K562 (cell line): ENCODE results near the gene SIGLEC14. TPM values are rescaled to one million over a fixed set of nuclear protein-coding genes. Genes with fewer than 3 reads are reported as not detected.

Experiments
- ATAC-seq: fragments of 200-7000 bp; cut with Tn5 transposase; 3 replicates; pipeline ENCODE4 v1.9.1; 2020; ENCODE audit warnings: moderate library complexity
- BruUV-seq: library from RNA; stranded (reverse); fragments of 400-500 nt; replicated peaks from 2 replicates; lab custom pipeline; 2021; lab: Mats Ljungman, UMichigan
- CTCF ChIA-PET: fragments of 300-600 bp; formaldehyde crosslinking; extraction: SDS; loops from one replicate; lab custom pipeline; 2021; ENCODE audit warnings: low intra/inter-chr PET ratio; lab: Yijun Ruan, JAX
- POLR2A ChIA-PET: fragments of 300-600, 350-650 bp; sonication (Branson Sonifier 250); formaldehyde crosslinking; extraction: SDS; loops from one replicate; lab custom pipeline; 2021; ENCODE audit warnings: antibody characterized with exemption, inconsistent platforms; lab: Yijun Ruan, JAX
- DNase-seq, 4 experiments: peaks; one replicate each; pipeline versions ENCODE4 v3.0.0 to v3.0.0-alpha.2; 2011 to 2018; ENCODE audit warnings: low spot score in 3 of 4, mixed read lengths in 3 of 4; ENCODE audit errors: extremely low read depth in 1 of 4
- FAIRE-seq: peaks from 2 replicates; lab custom pipeline; 2011; peaks lifted over from hg19 to GRCh38; lab: Jason Lieb, UNC
- H2AFZ ChIP-seq: 2 replicates; pipeline ENCODE4 v1.6.0; 2011; ENCODE audit warnings: low read depth, low read length, control low read depth, inconsistent platforms
- H3K27ac ChIP-seq: fragments of 200-600 bp; 3 replicates; pipeline ENCODE4 v1.8.0; 2011; ENCODE audit warnings: low read depth, mild to moderate bottlenecking, control low read depth, inconsistent platforms, low read length, moderate library complexity, mixed read lengths; ENCODE audit errors: extremely low read depth
- H3K27me3 ChIP-seq, 2 experiments: fragments of 300-600 bp in 1 of 2; 2 replicates in 1 of 2; 3 replicates in 1 of 2; pipeline versions ENCODE4 v1.6.0 to v1.8.0; 2011; ENCODE audit warnings: inconsistent platforms in 2 of 2, low read length in 2 of 2, mild to moderate bottlenecking in 1 of 2, mixed read lengths in 1 of 2, moderate library complexity in 1 of 2; ENCODE audit not compliant: control insufficient read depth in 2 of 2, insufficient read depth in 2 of 2
- H3K36me3 ChIP-seq: fragments of 300-600 bp; 3 replicates; pipeline ENCODE4 v1.8.0; 2011; ENCODE audit warnings: mild to moderate bottlenecking, low read length, inconsistent platforms; ENCODE audit not compliant: control insufficient read depth, insufficient read depth
- H3K4me1 ChIP-seq, 2 experiments: fragments of 200-600 bp in 1 of 2; replicated peaks in 1 of 2; 2 replicates in 1 of 2; 3 replicates in 1 of 2; pipeline versions ENCODE4 v1.5.1 to v1.8.0; 2011; ENCODE audit warnings: inconsistent platforms in 2 of 2, low read length in 2 of 2, mild to moderate bottlenecking in 1 of 2, mixed read lengths in 1 of 2, moderate library complexity in 1 of 2; ENCODE audit not compliant: control insufficient read depth in 2 of 2, insufficient read depth in 2 of 2
- H3K4me2 ChIP-seq: 2 replicates; pipeline ENCODE4 v1.6.1; 2011; ENCODE audit warnings: low read length, control low read depth, inconsistent platforms, mixed read lengths; ENCODE audit not compliant: insufficient read depth
- H3K4me3 ChIP-seq: fragments of 200-600 bp; sonication (generic), shearing (Covaris generic); 2 replicates; pipeline ENCODE4 v1.5.1; 2016; ENCODE audit warnings: control low read depth, inconsistent platforms
- H3K79me2 ChIP-seq: fragments of 200-600 bp; 3 replicates; pipeline ENCODE4 v1.8.0; 2011; ENCODE audit warnings: low read length, inconsistent platforms; ENCODE audit not compliant: control insufficient read depth, insufficient read depth
- H3K9ac ChIP-seq, 2 experiments: 2 replicates each; pipeline versions ENCODE4 v1.6.0 to v1.6.1; 2011; ENCODE audit warnings: low read depth in 2 of 2, low read length in 2 of 2, control low read depth in 1 of 2, inconsistent platforms in 1 of 2, mild to moderate bottlenecking in 1 of 2, mixed read lengths in 1 of 2; ENCODE audit not compliant: insufficient read depth in 1 of 2
- H3K9me1 ChIP-seq: one replicate; pipeline ENCODE4 v1.6.0; 2011; ENCODE audit warnings: inconsistent platforms, mild to moderate bottlenecking, low read length, moderate library complexity; ENCODE audit not compliant: control insufficient read depth, insufficient read depth
- H3K9me3 ChIP-seq: replicated peaks from 2 replicates; pipeline ENCODE4 v1.5.1; 2011; ENCODE audit warnings: low read depth, low read length, inconsistent platforms; ENCODE audit not compliant: control insufficient read depth, insufficient read depth
- H4K20me1 ChIP-seq: replicated peaks from 2 replicates; pipeline ENCODE4 v1.6.1; 2011; ENCODE audit warnings: low read length, inconsistent platforms, mixed read lengths; ENCODE audit not compliant: control insufficient read depth, insufficient read depth
- BCOR ChIP-seq: fragments of 450-650 bp; IDR thresholded peaks from 2 replicates; pipeline ENCODE4 v1.6.1; 2016
- CREM ChIP-seq: IDR thresholded peaks from 2 replicates; pipeline ENCODE4 v1.6.1; 2014; ENCODE audit warnings: antibody characterized with exemption, low read depth
- E2F8 ChIP-seq: fragments of 450-650 bp; IDR thresholded peaks from 2 replicates; pipeline ENCODE4 v1.7.1; 2018; ENCODE audit warnings: mild to moderate bottlenecking, low read depth; ENCODE audit not compliant: partially characterized antibody
- GABPA ChIP-seq: fragments of 200-800 bp; sonication (Bioruptor generic); conservative IDR thresholded peaks from 2 replicates; pipeline ENCODE4 v1.6.1; 2016; ENCODE audit warnings: low read depth, missing genetic modification characterization, missing compliant biosample characterization
- ILK ChIP-seq: fragments of 450-650 bp; IDR thresholded peaks from 2 replicates; pipeline ENCODE4 v1.6.1; 2016; ENCODE audit warnings: missing genetic modification characterization, low read depth, mild to moderate bottlenecking, missing compliant biosample characterization, moderate library complexity, borderline replicate concordance
- PML ChIP-seq: IDR thresholded peaks from 2 replicates; pipeline ENCODE4 v1.6.1; 2012; ENCODE audit warnings: low read length, inconsistent platforms
- SMC3 ChIP-seq: conservative IDR thresholded peaks from 2 replicates; pipeline ENCODE4 v1.6.1; 2011; ENCODE audit warnings: low read depth, low read length, improper control_type of control experiment; ENCODE audit not compliant: insufficient read depth
- ZC3H4 ChIP-seq: sonication (generic); formaldehyde crosslinking; IDR thresholded peaks from 2 replicates; pipeline ENCODE4 v1.9.0; 2021; ENCODE audit warnings: missing genetic modification reagents, borderline replicate concordance
- ZFP36 ChIP-seq: fragments of 150-350 bp; IDR thresholded peaks from 2 replicates; pipeline ENCODE4 v1.6.1; 2018; ENCODE audit warnings: low read length, low read depth; ENCODE audit not compliant: partially characterized antibody
- ZNF12 ChIP-seq: sonication (generic); formaldehyde crosslinking; IDR thresholded peaks from 2 replicates; pipeline ENCODE4 v1.4.0; 2020; ENCODE audit warnings: mild to moderate bottlenecking, missing genetic modification reagents
- ZNF121 ChIP-seq: sonication (generic); formaldehyde crosslinking; conservative IDR thresholded peaks from 2 replicates; pipeline ENCODE4 v1.8.0; 2022; ENCODE audit warnings: missing genetic modification reagents
- WGBS: fragments of 100-300 bp; shearing (Covaris generic); methylation state at CpG from one replicate; pipeline ENCODE4 v1.1.6; 2016; ENCODE audit warnings: low coverage, mixed read lengths; ENCODE audit not compliant: insufficient coverage; ENCODE audit errors: missing lambda C conversion rate; 5-methylcytosine and 5-hydroxymethylcytosine counted together
- in situ Hi-C: fragments of 300-500 bp; cut with MboI; formaldehyde crosslinking; loops from 4 replicates; pipeline ENCODE4 v1.15.0; 2018; ENCODE audit warnings: inconsistent platforms, mixed read lengths
- intact Hi-C: fragments of 100-400 bp; cut with micrococcal nuclease; formaldehyde crosslinking; loops from 2 replicates; pipeline ENCODE4 v1.14.2; 2022
- polyA plus RNA-seq, 8 experiments: library from polyadenylated mRNA; depleted of rRNA in 4 of 8; stranded (reverse) in 5 of 8; unstranded in 3 of 8; fragments of >200 nt; fragmentation: Nextera tagmentation in 2 of 8; fragmentation: Illumina TruSeq in 1 of 8; extraction: Ambion mirVana in 2 of 8; extraction: Trizol in 1 of 8; gene quantifications; 2 replicates each; pipeline versions ENCODE4 v1.2.1 to v1.2.3, GENCODE V29; 2011 to 2014; ENCODE audit warnings: inconsistent platforms in 1 of 8, missing spikeins in 1 of 8
- total RNA-seq, 7 experiments: library from RNA; depleted of rRNA in 6 of 7; stranded (reverse); fragments of >200 nt in 6 of 7; fragmentation: Illumina TruSeq in 2 of 7; extraction: Trizol in 2 of 7; gene quantifications; 2 replicates each; pipeline versions ENCODE4 v1.2.1 to v1.2.3, GENCODE V29; 2011 to 2021; ENCODE audit warnings: low replicate concordance in 1 of 7
- TF ChIP-seq, protein P1 (sequence below): fragments of 250-450 bp; sonication (Bioruptor Pico); IDR thresholded peaks from 2 replicates; pipeline ENCODE4 v1.8.0; 2022; ENCODE audit warnings: moderate library complexity, mild to moderate bottlenecking, inconsistent platforms
- TF ChIP-seq, protein P2 (sequence below): fragments of 450-650 bp; IDR thresholded peaks from 2 replicates; pipeline ENCODE4 v1.6.1; 2017; ENCODE audit warnings: antibody characterized with exemption
- TF ChIP-seq, protein P3 (sequence below): IDR thresholded peaks from 2 replicates; pipeline ENCODE4 v1.6.1; 2016; ENCODE audit warnings: missing genetic modification characterization, missing compliant biosample characterization

The SIGLEC14 gene
- total and polyA plus RNA-seq, 9 of the 15 experiments (the other 6 are each of a cell fraction or from before 2014, with no cell fraction given): not detected

- intact Hi-C loops: no loop called here
- POLR2A ChIA-PET: no interaction called here
- in situ Hi-C loops: no loop called here
- TF ChIP-seq ZNF12 (CRISPR knock-in tag) (no peak), SMC3 (no peak), ILK (tag) (no peak), E2F8 (no peak), CREM (no peak), ZNF121 (CRISPR knock-in tag) (no peak), GABPA (no peak), BCOR (peak; percentile 58), ZFP36 (peak; percentile 87), ZC3H4 (peak; percentile 74; the same call in 1 of the 2 replicates), PML (no peak)
- TF ChIP-seq, protein P1, sequence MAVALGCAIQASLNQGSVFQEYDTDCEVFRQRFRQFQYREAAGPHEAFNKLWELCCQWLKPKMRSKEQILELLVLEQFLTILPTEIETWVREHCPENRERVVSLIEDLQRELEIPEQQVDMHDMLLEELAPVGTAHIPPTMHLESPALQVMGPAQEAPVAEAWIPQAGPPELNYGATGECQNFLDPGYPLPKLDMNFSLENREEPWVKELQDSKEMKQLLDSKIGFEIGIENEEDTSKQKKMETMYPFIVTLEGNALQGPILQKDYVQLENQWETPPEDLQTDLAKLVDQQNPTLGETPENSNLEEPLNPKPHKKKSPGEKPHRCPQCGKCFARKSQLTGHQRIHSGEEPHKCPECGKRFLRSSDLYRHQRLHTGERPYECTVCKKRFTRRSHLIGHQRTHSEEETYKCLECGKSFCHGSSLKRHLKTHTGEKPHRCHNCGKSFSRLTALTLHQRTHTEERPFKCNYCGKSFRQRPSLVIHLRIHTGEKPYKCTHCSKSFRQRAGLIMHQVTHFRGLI (CRISPR knock-in tag): no peak
- TF ChIP-seq, protein P2, sequence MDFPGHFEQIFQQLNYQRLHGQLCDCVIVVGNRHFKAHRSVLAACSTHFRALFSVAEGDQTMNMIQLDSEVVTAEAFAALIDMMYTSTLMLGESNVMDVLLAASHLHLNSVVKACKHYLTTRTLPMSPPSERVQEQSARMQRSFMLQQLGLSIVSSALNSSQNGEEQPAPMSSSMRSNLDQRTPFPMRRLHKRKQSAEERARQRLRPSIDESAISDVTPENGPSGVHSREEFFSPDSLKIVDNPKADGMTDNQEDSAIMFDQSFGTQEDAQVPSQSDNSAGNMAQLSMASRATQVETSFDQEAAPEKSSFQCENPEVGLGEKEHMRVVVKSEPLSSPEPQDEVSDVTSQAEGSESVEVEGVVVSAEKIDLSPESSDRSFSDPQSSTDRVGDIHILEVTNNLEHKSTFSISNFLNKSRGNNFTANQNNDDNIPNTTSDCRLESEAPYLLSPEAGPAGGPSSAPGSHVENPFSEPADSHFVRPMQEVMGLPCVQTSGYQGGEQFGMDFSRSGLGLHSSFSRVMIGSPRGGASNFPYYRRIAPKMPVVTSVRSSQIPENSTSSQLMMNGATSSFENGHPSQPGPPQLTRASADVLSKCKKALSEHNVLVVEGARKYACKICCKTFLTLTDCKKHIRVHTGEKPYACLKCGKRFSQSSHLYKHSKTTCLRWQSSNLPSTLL: no peak
- TF ChIP-seq, protein P3, sequence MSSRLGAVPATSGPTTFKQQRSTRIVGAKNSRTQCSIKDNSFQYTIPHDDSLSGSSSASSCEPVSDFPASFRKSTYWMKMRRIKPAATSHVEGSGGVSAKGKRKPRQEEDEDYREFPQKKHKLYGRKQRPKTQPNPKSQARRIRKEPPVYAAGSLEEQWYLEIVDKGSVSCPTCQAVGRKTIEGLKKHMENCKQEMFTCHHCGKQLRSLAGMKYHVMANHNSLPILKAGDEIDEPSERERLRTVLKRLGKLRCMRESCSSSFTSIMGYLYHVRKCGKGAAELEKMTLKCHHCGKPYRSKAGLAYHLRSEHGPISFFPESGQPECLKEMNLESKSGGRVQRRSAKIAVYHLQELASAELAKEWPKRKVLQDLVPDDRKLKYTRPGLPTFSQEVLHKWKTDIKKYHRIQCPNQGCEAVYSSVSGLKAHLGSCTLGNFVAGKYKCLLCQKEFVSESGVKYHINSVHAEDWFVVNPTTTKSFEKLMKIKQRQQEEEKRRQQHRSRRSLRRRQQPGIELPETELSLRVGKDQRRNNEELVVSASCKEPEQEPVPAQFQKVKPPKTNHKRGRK (tag): no peak
Measured at GRCh38 chr19:51598159-51598915, 48.3 kb downstream of the SIGLEC14 start.

More at GRCh38 chr19:51598159-51598915, 48.3 kb downstream of the SIGLEC14 start:
- Histone ChIP-seq H4K20me1 (no peaks in the 10 kb centered on the region), H3K4me3 (no peak overlapping the region), H2AFZ (no peak overlapping the region), H3K79me2 (no peaks in the 10 kb centered on the region; the same call in 2 of the 3 replicates), H3K9ac (no peak overlapping the region), H3K27me3 (no peaks in the 10 kb centered on the region), H3K9me3 (no peaks in the 10 kb centered on the region), H3K27ac (no peak overlapping the region), H3K36me3 (no peaks in the 10 kb centered on the region), H3K4me1 (peaks cover 19 to 29% of the 10 kb centered on the region in 2 experiments), H3K9me1 (no peaks in the 10 kb centered on the region), H3K4me2 (no peak overlapping the region)
- no peak for DNase-seq
- no TSS peak for BruUV-seq
- ATAC-seq: no peak
- CTCF ChIA-PET: no interaction called here
- 85% methylated on average over 28 of the region's 31 CpGs for WGBS
- FAIRE-seq: no peak
